Mesenchymal stem cell (in vitro differentiated cells and primary cell): ENCODE results near the gene KRTAP29-1.
A peak's percentile ranks its signal among the peaks of the same experiment; 100 is the strongest.
"Not testable (repeated sequence)": the region's sequence is repeated elsewhere in the genome, so short reads cannot be mapped to it uniquely, and the experiment has no call there.

Experiments used
- DNase-seq: peaks from one replicate; pipeline ENCODE4 v3.0.0-alpha.2; 2013
- H2AFZ ChIP-seq: one replicate; pipeline ENCODE4 v1.6.1; 2013; ENCODE audit warnings: low read depth, mild to moderate bottlenecking, control low read depth, inconsistent platforms, low read length, moderate library complexity
- H2AK5ac ChIP-seq: 2 replicates; pipeline ENCODE4 v1.6.1; 2013; ENCODE audit warnings: low read length, moderate library complexity, mild to moderate bottlenecking, inconsistent platforms; ENCODE audit not compliant: severe bottlenecking
- H2BK120ac ChIP-seq: one replicate; pipeline ENCODE4 v1.6.1; 2013; ENCODE audit warnings: low read depth, mild to moderate bottlenecking, inconsistent platforms, low read length, moderate library complexity
- H2BK12ac ChIP-seq, 2 experiments: one replicate each; pipeline ENCODE4 v1.6.1; 2013; ENCODE audit warnings: inconsistent platforms in 2 of 2, low read length in 2 of 2, mild to moderate bottlenecking in 2 of 2, moderate library complexity in 2 of 2, control low read depth in 1 of 2
- H2BK15ac ChIP-seq: one replicate; pipeline ENCODE4 v1.6.1; 2013; ENCODE audit warnings: mild to moderate bottlenecking, low read depth, inconsistent platforms; ENCODE audit not compliant: poor library complexity, severe bottlenecking
- H2BK5ac ChIP-seq: 2 replicates; pipeline ENCODE4 v1.6.1; 2013; ENCODE audit warnings: low read depth, mild to moderate bottlenecking, low read length, control low read depth, inconsistent platforms; ENCODE audit not compliant: poor library complexity, severe bottlenecking
- H3K14ac ChIP-seq, 2 experiments: one replicate each; pipeline ENCODE4 v1.6.1; 2013; ENCODE audit warnings: inconsistent platforms in 2 of 2, low read length in 2 of 2, control low read depth in 1 of 2, mild to moderate bottlenecking in 1 of 2, moderate library complexity in 1 of 2
- H3K18ac ChIP-seq, 2 experiments: one replicate each; pipeline ENCODE4 v1.6.1; 2013; ENCODE audit warnings: inconsistent platforms in 2 of 2, low read length in 2 of 2, control low read depth in 1 of 2, low read depth in 1 of 2, mild to moderate bottlenecking in 1 of 2
- H3K23ac ChIP-seq, 2 experiments: one replicate each; pipeline ENCODE4 v1.6.1; 2013; ENCODE audit warnings: inconsistent platforms in 2 of 2, low read length in 2 of 2, mild to moderate bottlenecking in 2 of 2, moderate library complexity in 2 of 2, control low read depth in 1 of 2
- H3K27ac ChIP-seq: 2 replicates; pipeline ENCODE4 v1.5.1; 2013; ENCODE audit warnings: mild to moderate bottlenecking, moderate library complexity, low read length, control low read depth, inconsistent platforms; ENCODE audit not compliant: poor library complexity, severe bottlenecking
- H3K27me3 ChIP-seq, 2 experiments: 2 replicates each; pipeline versions ENCODE4 v1.6.1 to v1.7.0; 2013; ENCODE audit warnings: low read length in 2 of 2, mild to moderate bottlenecking in 2 of 2, moderate library complexity in 2 of 2, control low read depth in 1 of 2, inconsistent platforms in 1 of 2; ENCODE audit not compliant: control insufficient read depth in 1 of 2, insufficient read depth in 1 of 2
- H3K36me3 ChIP-seq, 2 experiments: 2 replicates each; pipeline versions ENCODE4 v1.6.1 to v1.7.0; 2013; ENCODE audit warnings: low read length in 2 of 2, control low read depth in 1 of 2, inconsistent platforms in 1 of 2, low read depth in 1 of 2, mild to moderate bottlenecking in 1 of 2; ENCODE audit not compliant: insufficient read depth in 2 of 2, control insufficient read depth in 1 of 2
- H3K4ac ChIP-seq, 2 experiments: one replicate each; pipeline ENCODE4 v1.6.1; 2013; ENCODE audit warnings: inconsistent platforms in 2 of 2, low read length in 2 of 2, mild to moderate bottlenecking in 2 of 2, moderate library complexity in 2 of 2, control low read depth in 1 of 2, low read depth in 1 of 2
- H3K4me1 ChIP-seq: 2 replicates; pipeline ENCODE4 v1.6.1; 2013; ENCODE audit warnings: low read depth, low read length, control low read depth; ENCODE audit not compliant: control insufficient read depth, insufficient read depth
- H3K4me2 ChIP-seq: 2 replicates; pipeline ENCODE4 v1.6.1; 2013; ENCODE audit warnings: low read length, mild to moderate bottlenecking, inconsistent platforms; ENCODE audit not compliant: poor library complexity, severe bottlenecking
- H3K4me3 ChIP-seq, 2 experiments: 2 replicates each; pipeline versions ENCODE4 v1.5.1 to v1.7.0; 2013; ENCODE audit warnings: low read length in 2 of 2, mild to moderate bottlenecking in 2 of 2, control low read depth in 1 of 2, low read depth in 1 of 2; ENCODE audit not compliant: insufficient read depth in 1 of 2
- H3K79me1 ChIP-seq: replicated peaks from 2 replicates; pipeline ENCODE4 v1.6.1; 2013; ENCODE audit warnings: mild to moderate bottlenecking, control low read depth, low read length, inconsistent platforms; ENCODE audit not compliant: poor library complexity, severe bottlenecking
- H3K9ac ChIP-seq: 2 replicates; pipeline ENCODE4 v1.7.0; 2013; ENCODE audit warnings: mild to moderate bottlenecking, low read length, moderate library complexity
- H3K9me3 ChIP-seq: 2 replicates; pipeline ENCODE4 v1.7.0; 2013; ENCODE audit warnings: mild to moderate bottlenecking, low read length; ENCODE audit not compliant: control insufficient read depth
- H4K8ac ChIP-seq: one replicate; pipeline ENCODE4 v1.6.1; 2013; ENCODE audit warnings: inconsistent platforms, mild to moderate bottlenecking, low read length, moderate library complexity
- H4K91ac ChIP-seq: one replicate; pipeline ENCODE4 v1.6.1; 2013; ENCODE audit warnings: mild to moderate bottlenecking, low read length, inconsistent platforms
- WGBS: methylation state at CpG from one replicate; pipeline ENCODE4 v1.1.7; 2013; ENCODE audit warnings: mixed read lengths; 5-methylcytosine and 5-hydroxymethylcytosine counted together

Gene KRTAP29-1

DNA sequence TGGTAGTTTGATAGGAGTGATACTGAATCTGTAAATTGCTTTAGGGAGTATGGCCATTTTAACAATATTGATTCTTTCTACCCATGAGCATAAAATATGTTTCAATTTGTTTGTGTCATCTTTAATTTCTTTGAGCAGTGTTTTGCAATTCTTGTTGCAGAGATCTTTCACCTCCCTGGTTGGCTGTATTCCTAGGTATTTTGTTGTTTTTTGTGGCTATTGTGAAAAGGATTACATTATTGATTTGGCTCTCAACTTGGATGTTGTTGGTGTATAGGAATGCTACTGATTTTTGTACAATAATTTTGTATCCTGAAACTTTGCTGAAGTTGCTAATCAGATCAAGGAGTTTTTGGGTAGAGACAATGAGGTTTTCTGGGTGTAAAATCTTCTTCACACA lies 44.2 kb downstream of the KRTAP29-1 start:
- no peaks in the 10 kb centered on the region for H3K79me1 ChIP-seq
- no peak overlapping the region for H3K4ac ChIP-seq
- H3K9me3 ChIP-seq = no peaks in the 10 kb centered on the region
- no peak overlapping the region for H3K14ac ChIP-seq
- H2BK15ac ChIP-seq = no peak overlapping the region
- no peak overlapping the region for H3K9ac ChIP-seq
- H3K18ac ChIP-seq = no peak overlapping the region
- no peak overlapping the region for H3K4me2 ChIP-seq
- H2BK12ac ChIP-seq = no peak overlapping the region
- peaks cover 0 to 8% of the 10 kb centered on the region in 2 experiments for H3K27me3 ChIP-seq
- H2BK5ac ChIP-seq = no peak overlapping the region
- no peak for DNase-seq
- no peaks in the 10 kb centered on the region for H3K4me1 ChIP-seq
- no peak overlapping the region for H4K91ac ChIP-seq
- H4K8ac ChIP-seq = no peak overlapping the region
- no peak overlapping the region for H2BK120ac ChIP-seq
- H3K4me3 ChIP-seq = no peak overlapping the region
- H3K27ac ChIP-seq = no peak overlapping the region
- H2AFZ ChIP-seq = no peak overlapping the region
- no peak overlapping the region for H2AK5ac ChIP-seq
- no peaks in the 10 kb centered on the region for H3K36me3 ChIP-seq
- no peak overlapping the region for H3K23ac ChIP-seq

DNA sequence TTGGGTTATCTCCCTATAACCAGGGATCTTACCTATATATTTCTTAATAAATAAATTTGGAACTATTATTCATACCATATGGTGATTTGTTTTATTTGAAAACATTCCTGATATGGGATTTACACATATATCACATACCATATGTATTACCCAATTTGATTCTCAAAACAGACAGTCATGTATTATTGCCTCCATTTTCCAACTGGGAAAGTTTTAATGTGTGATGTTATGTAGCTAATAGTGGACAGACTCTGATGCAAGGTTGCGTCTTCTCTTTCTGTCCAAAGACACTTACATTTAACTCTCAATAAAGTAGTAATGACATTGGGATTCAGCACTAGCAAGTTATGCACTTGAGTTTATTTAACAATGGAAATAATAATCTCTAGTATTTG lies 46.4 kb downstream of the KRTAP29-1 start:
- Histone ChIP-seq H3K4me1 (no peaks in the 10 kb centered on the region), H3K79me1 (no peaks in the 10 kb centered on the region), H3K9ac (no peak overlapping the region), H3K27me3 (no peaks in the 10 kb centered on the region), H2BK15ac (no peak overlapping the region), H2AK5ac (no peak overlapping the region), H3K4me3 (no peak overlapping the region), H2BK120ac (no peak overlapping the region), H3K36me3 (no peaks in the 10 kb centered on the region), H3K27ac (no peak overlapping the region), H3K9me3 (no peaks in the 10 kb centered on the region), H4K8ac (no peak overlapping the region), H2AFZ (no peak overlapping the region), H4K91ac (no peak overlapping the region), H2BK5ac (no peak overlapping the region), H3K18ac (no peak overlapping the region), H3K14ac (no peak overlapping the region), H3K4ac (no peak overlapping the region), H2BK12ac (no peak overlapping the region), H3K4me2 (no peak overlapping the region), H3K23ac (no peak overlapping the region)
- WGBS = no CpG with 5 or more reads among the region's 1 CpG
- DNase-seq = no peak

- Histone ChIP-seq H3K14ac (peak within 1 kb of the TSS in 1 of 2 experiments; percentile 11), H4K91ac (peak within 1 kb of the TSS; percentile 61)
- H3K23ac ChIP-seq, H2AK5ac ChIP-seq, H2BK120ac ChIP-seq, H2BK15ac ChIP-seq, H3K4me2 ChIP-seq, H3K9ac ChIP-seq, H3K27ac ChIP-seq, H3K4me1 ChIP-seq, H2AFZ ChIP-seq, H3K9me3 ChIP-seq, H3K18ac ChIP-seq, H3K4ac ChIP-seq, H3K4me3 ChIP-seq, H3K79me1 ChIP-seq, DNase-seq, H2BK12ac ChIP-seq, H3K36me3 ChIP-seq, H4K8ac ChIP-seq, H3K27me3 ChIP-seq, H2BK5ac ChIP-seq: not testable (repeated sequence)
- 79% methylated on average over 5 of the region's 5 CpGs for WGBS
Observed at GRCh38 chr17:41255381-41256290, 47.0 kb downstream of the KRTAP29-1 start, which contains the start of gene KRTAP9-9. TSS of gene KRTAP9-9 (plus strand) at chr17:41255384.

GRCh38 chr17:41254861-41255260 lies 47.8 kb downstream of the KRTAP29-1 start:
- Histone ChIP-seq H2AFZ (no peak overlapping the region), H2AK5ac (no peak overlapping the region), H3K4me2 (no peak overlapping the region), H2BK15ac (no peak overlapping the region), H4K91ac (no peak overlapping the region), H3K4me3 (no peak overlapping the region), H3K14ac (no peak overlapping the region), H3K9me3 (no peaks in the 10 kb centered on the region), H3K18ac (no peak overlapping the region), H3K4ac (no peak overlapping the region), H3K27me3 (no peaks in the 10 kb centered on the region), H3K4me1 (no peaks in the 10 kb centered on the region), H3K27ac (no peak overlapping the region), H2BK120ac (no peak overlapping the region), H3K9ac (no peak overlapping the region), H3K79me1 (no peaks in the 10 kb centered on the region), H3K36me3 (no peaks in the 10 kb centered on the region), H4K8ac (no peak overlapping the region), H3K23ac (no peak overlapping the region), H2BK12ac (no peak overlapping the region), H2BK5ac (no peak overlapping the region)
- DNase-seq = no peak
- WGBS = no CpG with 5 or more reads among the region's 1 CpG
